Stimulated activated CD4-positive, alpha-beta T cell treated with anti-CD3 and anti-CD28 coated beads, Interleukin-2, amount 100 ng/mL, for 48 hours (primary cell): ENCODE data around the gene METTL5.
"Not testable (repeated sequence)": the region's sequence is repeated elsewhere in the genome, so short reads cannot be mapped to it uniquely, and the experiment has no call there.

Experiments used
- DNase-seq, 2 donors: peaks; one replicate each; pipeline ENCODE4 v3.0.0-alpha.2; 2020

Gene METTL5

GRCh38 chr2:169824373-169825333, at the start of gene METTL5:
TSS of gene METTL5 (minus strand) at chr2:169824905. CDS start at chr2:169824597, 308 bp downstream.
- DNase-seq, result peak; percentile 81 to 82

- DNase-seq, result no peak
These were observed 47.3 kb upstream of the METTL5 start for GRCh38 chr2:169871994-169872393.

GRCh38 chr2:169871369-169871768, 46.7 kb upstream of the METTL5 start:
- DNase-seq, result not testable (repeated sequence)

GRCh38 chr2:169868951-169869350, 44.2 kb upstream of the METTL5 start:
- DNase-seq, result no peak

- DNase-seq, result no peak
These were observed 42.9 kb upstream of the METTL5 start for GRCh38 chr2:169867579-169867978.

GRCh38 chr2:169866230-169866629, 41.5 kb upstream of the METTL5 start:
- DNase-seq, result not testable (repeated sequence)

- no peak for DNase-seq
These were observed 40.8 kb upstream of the METTL5 start for GRCh38 chr2:169865492-169865891.

- no peak for DNase-seq
These were observed 38.1 kb upstream of the METTL5 start for GRCh38 chr2:169862816-169863215.

- DNase-seq, result no peak
These were observed 35.4 kb upstream of the METTL5 start for GRCh38 chr2:169860149-169860548.

GRCh38 chr2:169859423-169859822, 34.7 kb upstream of the METTL5 start:
- DNase-seq, result no peak

- not testable (repeated sequence) for DNase-seq
These were observed 30.9 kb upstream of the METTL5 start for GRCh38 chr2:169855281-169856258.

- no peak for DNase-seq
These were observed 28.4 kb upstream of the METTL5 start for GRCh38 chr2:169853041-169853668.

GRCh38 chr2:169849710-169850109, 25.0 kb upstream of the METTL5 start:
- no peak for DNase-seq

- DNase-seq, result not testable (repeated sequence)
These were observed 24.4 kb upstream of the METTL5 start for GRCh38 chr2:169848959-169849693.

GRCh38 chr2:169845016-169845415, 20.3 kb upstream of the METTL5 start:
- no peak for DNase-seq

- DNase-seq, result not testable (repeated sequence)
These were observed 16.9 kb upstream of the METTL5 start for GRCh38 chr2:169841625-169842024.

- no peak for DNase-seq
These were observed 16.0 kb upstream of the METTL5 start for GRCh38 chr2:169840747-169841142.

- no peak for DNase-seq
These were observed 15.4 kb upstream of the METTL5 start for GRCh38 chr2:169839954-169840746.

- no peak for DNase-seq
These were observed 14.2 kb upstream of the METTL5 start for GRCh38 chr2:169838743-169839489.

GRCh38 chr2:169834401-169834800, 9.7 kb upstream of the METTL5 start:
- no peak for DNase-seq
